Neural cell (in vitro differentiated cells): ENCODE measurements around the gene TM7SF2. TPM values are rescaled to one million over a fixed set of nuclear protein-coding genes. Genes with fewer than 3 reads are reported as not detected.

ENCODE experiments used
- H2AFZ ChIP-seq: fragments of 200-600, 300-800 bp; sonication (generic), shearing (Covaris generic); 2 replicates; pipeline ENCODE4 v1.6.0; 2014; ENCODE audit warnings: low read depth, mild to moderate bottlenecking, antibody characterized with exemption, low read length, moderate library complexity
- H3F3A ChIP-seq: fragments of 200-600 bp; shearing (Covaris generic); 2 replicates; pipeline ENCODE4 v1.6.1; 2016; ENCODE audit warnings: mild to moderate bottlenecking, moderate library complexity, mixed read lengths, antibody characterized with exemption, low read length; ENCODE audit not compliant: insufficient read depth, poor library complexity, severe bottlenecking
- H3K27ac ChIP-seq: fragments of 200-600, 300-800 bp; sonication (generic), shearing (Covaris generic); 2 replicates; pipeline ENCODE4 v1.5.1; 2014; ENCODE audit warnings: mild to moderate bottlenecking, low read length, moderate library complexity
- H3K27me3 ChIP-seq: fragments of 300-800, 200-600 bp; sonication (generic), shearing (Covaris generic); 2 replicates; pipeline ENCODE4 v1.6.0; 2014; ENCODE audit warnings: mild to moderate bottlenecking, low read depth, low read length, moderate library complexity; ENCODE audit not compliant: insufficient read depth
- H3K36me3 ChIP-seq: fragments of 300-800, 200-600 bp; sonication (generic), shearing (Covaris generic); 2 replicates; pipeline ENCODE4 v1.5.1; 2014; ENCODE audit warnings: mild to moderate bottlenecking, antibody characterized with exemption, low read length, moderate library complexity; ENCODE audit not compliant: insufficient read depth
- H3K4me2 ChIP-seq: fragments of 300-800, 200-600 bp; sonication (generic), shearing (Covaris generic); 2 replicates; pipeline ENCODE4 v1.6.0; 2014; ENCODE audit warnings: mild to moderate bottlenecking, low read length
- H3K4me3 ChIP-seq: fragments of 300-800, 200-600 bp; sonication (generic), shearing (Covaris generic); 2 replicates; pipeline ENCODE4 v1.5.1; 2014; ENCODE audit warnings: mild to moderate bottlenecking, low read length, moderate library complexity
- H3K79me2 ChIP-seq: fragments of 200-600 bp; shearing (Covaris generic); replicated peaks from 2 replicates; pipeline ENCODE4 v1.6.0; 2014; ENCODE audit warnings: mild to moderate bottlenecking, low read length, moderate library complexity; ENCODE audit not compliant: insufficient read depth
- H3K9ac ChIP-seq: fragments of 300-800, 200-600 bp; sonication (generic), shearing (Covaris generic); 2 replicates; pipeline ENCODE4 v1.6.1; 2016; ENCODE audit warnings: mild to moderate bottlenecking, low read length, mixed read lengths
- H3K9me2 ChIP-seq: fragments of 200-600 bp; shearing (Covaris generic); 2 replicates; pipeline ENCODE4 v1.6.1; 2016; ENCODE audit warnings: mild to moderate bottlenecking, low read length, mixed read lengths; ENCODE audit not compliant: insufficient read depth
- H3K9me3 ChIP-seq: fragments of 200-600, 300-800 bp; sonication (generic), shearing (Covaris generic); 2 replicates; pipeline ENCODE4 v1.6.1; 2016; ENCODE audit warnings: mild to moderate bottlenecking, mixed run types, low read length, moderate library complexity, mixed read lengths
- H4K20me1 ChIP-seq: fragments of 200-600 bp; shearing (Covaris generic); 2 replicates; pipeline ENCODE4 v1.6.1; 2016; ENCODE audit warnings: mild to moderate bottlenecking, mixed run types; ENCODE audit not compliant: insufficient read depth
- EP300 ChIP-seq: fragments of 450-650 bp; conservative IDR thresholded peaks from 2 replicates; pipeline ENCODE4 v1.6.1; 2014; ENCODE audit warnings: antibody characterized with exemption, mild to moderate bottlenecking, moderate library complexity; ENCODE audit not compliant: poor library complexity, severe bottlenecking
- EZH2 ChIP-seq: fragments of 200-600, 300-800 bp; shearing (Covaris generic), sonication (generic); IDR thresholded peaks from 2 replicates; pipeline ENCODE4 v1.6.1; 2014; ENCODE audit warnings: antibody characterized with exemption, low read length, borderline replicate concordance, mild to moderate bottlenecking; ENCODE audit not compliant: insufficient read depth, poor library complexity, severe bottlenecking
- MXI1 ChIP-seq: fragments of 450-650 bp; conservative IDR thresholded peaks from 2 replicates; pipeline ENCODE4 v1.6.1; 2014; ENCODE audit warnings: antibody characterized with exemption, mild to moderate bottlenecking; ENCODE audit not compliant: poor library complexity, severe bottlenecking
- POLR2AphosphoS5 ChIP-seq: IDR thresholded peaks from 2 replicates; pipeline ENCODE4 v1.6.1; 2012
- RAD21 ChIP-seq: fragments of 450-650 bp; conservative IDR thresholded peaks from 2 replicates; pipeline ENCODE4 v1.6.1; 2014; ENCODE audit warnings: antibody characterized with exemption, mild to moderate bottlenecking, moderate library complexity
- SMC3 ChIP-seq: fragments of 450-650 bp; conservative IDR thresholded peaks from 2 replicates; pipeline ENCODE4 v1.6.1; 2014; ENCODE audit warnings: antibody characterized with exemption, mild to moderate bottlenecking, moderate library complexity; ENCODE audit not compliant: poor library complexity
- TAF1 ChIP-seq: IDR thresholded peaks from 2 replicates; pipeline ENCODE4 v1.6.1; 2012; ENCODE audit warnings: low read depth
- polyA plus RNA-seq: library from polyadenylated mRNA; depleted of rRNA; stranded (reverse); fragments of >200 nt; gene quantifications from 2 replicates; pipeline ENCODE4 v1.2.3, GENCODE V29; 2014
- TF ChIP-seq, protein P1 (sequence below): fragments of 450-650 bp; IDR thresholded peaks from 2 replicates; pipeline ENCODE4 v1.5.1; 2014; ENCODE audit warnings: antibody characterized with exemption, mild to moderate bottlenecking, moderate library complexity; ENCODE audit not compliant: poor library complexity, severe bottlenecking
- TF ChIP-seq, protein P2 (sequence below): IDR thresholded peaks from 2 replicates; pipeline ENCODE4 v1.6.1; 2012; ENCODE audit warnings: borderline replicate concordance

The TM7SF2 gene
- polyA plus RNA-seq, 1 donor from 2014 or later, result 78.4 TPM

GRCh38 chr11:65069217-65069616, 42.5 kb upstream of the TM7SF2 start:
- TF ChIP-seq EP300 (no peak), TAF1 (no peak), MXI1 (no peak), RAD21 (no peak)
- TF ChIP-seq, protein P1, sequence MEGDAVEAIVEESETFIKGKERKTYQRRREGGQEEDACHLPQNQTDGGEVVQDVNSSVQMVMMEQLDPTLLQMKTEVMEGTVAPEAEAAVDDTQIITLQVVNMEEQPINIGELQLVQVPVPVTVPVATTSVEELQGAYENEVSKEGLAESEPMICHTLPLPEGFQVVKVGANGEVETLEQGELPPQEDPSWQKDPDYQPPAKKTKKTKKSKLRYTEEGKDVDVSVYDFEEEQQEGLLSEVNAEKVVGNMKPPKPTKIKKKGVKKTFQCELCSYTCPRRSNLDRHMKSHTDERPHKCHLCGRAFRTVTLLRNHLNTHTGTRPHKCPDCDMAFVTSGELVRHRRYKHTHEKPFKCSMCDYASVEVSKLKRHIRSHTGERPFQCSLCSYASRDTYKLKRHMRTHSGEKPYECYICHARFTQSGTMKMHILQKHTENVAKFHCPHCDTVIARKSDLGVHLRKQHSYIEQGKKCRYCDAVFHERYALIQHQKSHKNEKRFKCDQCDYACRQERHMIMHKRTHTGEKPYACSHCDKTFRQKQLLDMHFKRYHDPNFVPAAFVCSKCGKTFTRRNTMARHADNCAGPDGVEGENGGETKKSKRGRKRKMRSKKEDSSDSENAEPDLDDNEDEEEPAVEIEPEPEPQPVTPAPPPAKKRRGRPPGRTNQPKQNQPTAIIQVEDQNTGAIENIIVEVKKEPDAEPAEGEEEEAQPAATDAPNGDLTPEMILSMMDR, result no peak
- no peaks in the 10 kb centered on the region for H3K79me2 ChIP-seq

DNA sequence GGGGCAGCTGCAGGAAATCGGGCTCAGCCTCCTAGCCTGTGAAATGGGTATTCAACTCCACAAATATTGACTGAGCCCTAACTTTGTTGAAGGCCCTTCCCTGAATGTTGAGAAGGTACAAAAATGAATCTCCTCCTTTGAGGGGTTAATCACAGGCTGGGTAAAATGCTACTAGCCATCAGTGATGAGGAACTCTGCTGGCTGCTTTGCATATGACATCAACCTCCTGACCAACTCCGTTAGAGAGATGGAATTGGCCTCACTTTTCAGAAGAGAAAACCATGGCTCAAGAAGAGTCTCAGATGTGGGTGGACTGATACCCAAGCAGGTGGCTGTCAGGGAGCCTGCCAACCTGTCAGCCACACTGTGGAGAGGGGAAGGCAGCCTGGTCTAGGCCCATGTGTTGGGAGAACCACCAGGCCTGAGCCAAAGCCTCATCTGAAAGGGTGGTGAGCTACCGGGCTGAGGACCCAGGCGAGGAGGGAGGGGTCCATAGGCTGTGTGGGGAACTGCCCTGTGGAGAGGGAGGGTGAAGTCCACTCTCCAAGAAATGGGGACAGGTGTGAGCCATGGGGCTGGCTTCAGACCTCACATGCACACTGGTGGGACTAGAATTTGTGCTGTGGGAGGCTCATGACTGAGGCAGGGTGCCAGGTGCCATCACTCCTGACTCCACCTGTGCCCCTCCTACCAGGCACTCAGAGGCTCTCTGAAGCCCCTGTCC, 39.6 kb upstream of the TM7SF2 start:
- H3K9me2 ChIP-seq, result no peaks in the 10 kb centered on the region
- no peak overlapping the region for H3K4me2 ChIP-seq
- H3K27ac ChIP-seq, result no peak overlapping the region
- H2AFZ ChIP-seq, result no peak overlapping the region
- H4K20me1 ChIP-seq, result no peaks in the 10 kb centered on the region
- H3K4me3 ChIP-seq, result no peak overlapping the region
- no peaks in the 10 kb centered on the region for H3K27me3 ChIP-seq
- H3K9ac ChIP-seq, result no peak overlapping the region
- H3K79me2 ChIP-seq, result no peaks in the 10 kb centered on the region
- no peaks in the 10 kb centered on the region for H3K9me3 ChIP-seq
- H3F3A ChIP-seq, result no peaks in the 10 kb centered on the region
- no peak for TF ChIP-seq RAD21
- no peak for TF ChIP-seq SMC3
- TF ChIP-seq, protein P2, sequence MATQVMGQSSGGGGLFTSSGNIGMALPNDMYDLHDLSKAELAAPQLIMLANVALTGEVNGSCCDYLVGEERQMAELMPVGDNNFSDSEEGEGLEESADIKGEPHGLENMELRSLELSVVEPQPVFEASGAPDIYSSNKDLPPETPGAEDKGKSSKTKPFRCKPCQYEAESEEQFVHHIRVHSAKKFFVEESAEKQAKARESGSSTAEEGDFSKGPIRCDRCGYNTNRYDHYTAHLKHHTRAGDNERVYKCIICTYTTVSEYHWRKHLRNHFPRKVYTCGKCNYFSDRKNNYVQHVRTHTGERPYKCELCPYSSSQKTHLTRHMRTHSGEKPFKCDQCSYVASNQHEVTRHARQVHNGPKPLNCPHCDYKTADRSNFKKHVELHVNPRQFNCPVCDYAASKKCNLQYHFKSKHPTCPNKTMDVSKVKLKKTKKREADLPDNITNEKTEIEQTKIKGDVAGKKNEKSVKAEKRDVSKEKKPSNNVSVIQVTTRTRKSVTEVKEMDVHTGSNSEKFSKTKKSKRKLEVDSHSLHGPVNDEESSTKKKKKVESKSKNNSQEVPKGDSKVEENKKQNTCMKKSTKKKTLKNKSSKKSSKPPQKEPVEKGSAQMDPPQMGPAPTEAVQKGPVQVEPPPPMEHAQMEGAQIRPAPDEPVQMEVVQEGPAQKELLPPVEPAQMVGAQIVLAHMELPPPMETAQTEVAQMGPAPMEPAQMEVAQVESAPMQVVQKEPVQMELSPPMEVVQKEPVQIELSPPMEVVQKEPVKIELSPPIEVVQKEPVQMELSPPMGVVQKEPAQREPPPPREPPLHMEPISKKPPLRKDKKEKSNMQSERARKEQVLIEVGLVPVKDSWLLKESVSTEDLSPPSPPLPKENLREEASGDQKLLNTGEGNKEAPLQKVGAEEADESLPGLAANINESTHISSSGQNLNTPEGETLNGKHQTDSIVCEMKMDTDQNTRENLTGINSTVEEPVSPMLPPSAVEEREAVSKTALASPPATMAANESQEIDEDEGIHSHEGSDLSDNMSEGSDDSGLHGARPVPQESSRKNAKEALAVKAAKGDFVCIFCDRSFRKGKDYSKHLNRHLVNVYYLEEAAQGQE, result no peak
- TF ChIP-seq, protein P1, result no peak
- TF ChIP-seq EP300, result no peak
- TF ChIP-seq MXI1, result no peak
- no peak for TF ChIP-seq POLR2AphosphoS5
- TF ChIP-seq TAF1, result no peak
- no peak for TF ChIP-seq EZH2
- H3K36me3 ChIP-seq, result no peaks in the 10 kb centered on the region

More at GRCh38 chr11:65069217-65069616, 42.5 kb upstream of the TM7SF2 start:
- H3K36me3 ChIP-seq, result no peaks in the 10 kb centered on the region
- no peaks in the 10 kb centered on the region for H3K9me3 ChIP-seq
- no peak overlapping the region for H2AFZ ChIP-seq
- no peaks in the 10 kb centered on the region for H3F3A ChIP-seq
- H3K4me2 ChIP-seq, result no peak overlapping the region
- no peak overlapping the region for H3K9ac ChIP-seq
- H3K4me3 ChIP-seq, result no peak overlapping the region
- H4K20me1 ChIP-seq, result no peaks in the 10 kb centered on the region
- no peaks in the 10 kb centered on the region for H3K9me2 ChIP-seq
- no peaks in the 10 kb centered on the region for H3K27me3 ChIP-seq
- H3K27ac ChIP-seq, result no peak overlapping the region
